ENCODE measurements around the gene FMN1.

DNA sequence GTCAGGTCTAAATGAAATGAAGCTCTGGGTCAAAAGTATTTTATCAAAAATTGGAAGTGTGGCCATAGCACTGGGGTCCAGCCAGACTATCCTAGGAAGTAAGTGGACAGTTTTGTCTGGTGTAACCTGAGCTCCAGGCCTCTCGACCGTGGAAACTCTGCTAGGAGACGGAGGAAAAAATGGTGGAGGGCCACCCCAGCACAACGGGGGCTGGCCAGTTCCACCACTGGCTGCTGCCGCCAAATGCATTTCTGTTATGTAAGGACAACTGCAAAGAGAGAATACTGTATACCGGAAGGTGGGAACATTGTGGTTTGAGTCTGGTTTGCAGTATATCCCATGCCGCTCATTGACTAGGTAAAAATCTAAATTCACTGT is 241.0 kb downstream of the FMN1 start:
- TF ChIP-seq EZH2phosphoT487 (IDR thresholded peaks at IDR 0.05; ENCODE audit: insufficient read depth, low read depth) (no peak), EZH2 (IDR thresholded peaks at IDR 0.05; ENCODE audit: insufficient read depth, poor library complexity, severe bottlenecking) (no peak)
